Ovary (tissue), 9 donors: Measurements from ENCODE around the gene TLE4. TPM values are rescaled to one million over a fixed set of nuclear protein-coding genes. Genes with fewer than 3 reads are reported as not detected.

Experiments used
- DNase-seq, 5 donors: peaks; one replicate each; pipeline ENCODE4 v3.0.0-alpha.2; 2019 to 2020
- H3K27ac ChIP-seq, 2 donors: fragments of 200-600 bp; one replicate each; pipeline versions ENCODE4 v1.5.1 to v1.8.0; 2019 to 2022
- H3K27me3 ChIP-seq: fragments of 200-600 bp; one replicate; pipeline ENCODE4 v1.8.0; 2022
- H3K36me3 ChIP-seq: fragments of 200-600 bp; sonication (generic); one replicate; pipeline ENCODE4 v1.5.1; 2019
- H3K4me1 ChIP-seq: one replicate; pipeline ENCODE4 v1.8.1; 2013; ENCODE audit warnings: mild to moderate bottlenecking, moderate library complexity; ENCODE audit not compliant: insufficient read depth
- H3K4me3 ChIP-seq: fragments of 200-600 bp; sonication (generic); one replicate; pipeline ENCODE4 v1.5.1; 2017
- H3K9me3 ChIP-seq, 2 donors: fragments of 200-600 bp in 1 of 2; sonication (generic) in 1 of 2; one replicate each; pipeline versions ENCODE4 v1.5.1 to v1.8.1; 2013 to 2019; ENCODE audit warnings: mild to moderate bottlenecking in 1 of 2, moderate library complexity in 1 of 2
- CTCF ChIP-seq, 3 donors: fragments of 450-650 bp in 2 of 3; fragments of 200-600 bp in 1 of 3; IDR thresholded peaks; one replicate each; pipeline versions ENCODE4 v1.5.1 to v1.8.0; 2016 to 2022; ENCODE audit warnings: antibody characterized with exemption in 3 of 3, mild to moderate bottlenecking in 1 of 3
- EP300 ChIP-seq: sonication (generic); formaldehyde crosslinking; IDR thresholded peaks from one replicate; pipeline ENCODE4 v1.6.1; 2017; ENCODE audit warnings: antibody characterized with exemption
- POLR2A ChIP-seq: fragments of 450-650 bp; IDR thresholded peaks from one replicate; pipeline ENCODE4 v1.6.1; 2017; ENCODE audit warnings: antibody characterized with exemption, mild to moderate bottlenecking, moderate library complexity
- WGBS, 3 donors: extraction: QIAGEN DNeasy Blood & Tissue Kit in 1 of 3; methylation state at CpG; one replicate each; pipeline versions ENCODE4 v1.1.5 to v1.1.7; 2013 to 2017; 5-methylcytosine and 5-hydroxymethylcytosine counted together
- intact Hi-C, 4 donors: fragments of 100-400 bp; cut with DNase I; formaldehyde crosslinking; loops; one replicate each; pipeline versions ENCODE4 v1.11.0 to v1.15.1; 2022 to 2023
- polyA plus RNA-seq, 2 donors: library from polyadenylated mRNA; stranded (reverse); fragments of 200-250 nt in 1 of 2; fragments of 350-450 nt in 1 of 2; fragmentation: Illumina TruSeq in 1 of 2; extraction: RNeasy Lipid Tissue Mini Kit (QIAGEN cat#74804) in 1 of 2; gene quantifications; one replicate each; pipeline ENCODE4 v1.2.3, GENCODE V29; 2013 to 2014
- total RNA-seq, 7 donors: library from RNA; depleted of rRNA in 2 of 7; stranded (reverse); fragments of >200 nt in 2 of 7; fragmentation: NEBNext Ultra II Directional in 3 of 7; extraction: Animal tissue kit (Norgen Biotek cat#: 25700) in 3 of 7; gene quantifications; one replicate each; pipeline versions ENCODE4 v1.1.0 to v1.2.4, GENCODE V29; 2016 to 2023
- donor health status: DM: no; HTN: no; CAD: no; lungs with moderate emphysema.
- donor health status: DM: no; HTN: no; CAD: no.
- donor health status: Bipolar disorder and iron deficiency.
- donor health status: DM: yes; HTN: yes; CAD: no.
- donor health status: DM: no; HTN: no; CAD: no.
- donor health status: DM: yes; HTN: yes; CAD: no.

TLE4 gene
- total and polyA plus RNA-seq, 9 donors, result 34.6 to 67.5 (median 54.6) TPM

- 4 to 25% (median 16%) methylated on average over 3 of the region's 3 CpGs for WGBS, 3 donors
Measured at GRCh38 chr9:79768194-79768593, 196.4 kb downstream of the TLE4 start.

GRCh38 chr9:79769476-79770275 is 197.9 kb downstream of the TLE4 start:
- TF ChIP-seq EP300, result no peak
- no peak for TF ChIP-seq CTCF (IDR thresholded peaks at IDR 0.05)
- TF ChIP-seq POLR2A, result no peak
- H3K27ac ChIP-seq, result no peak overlapping the region
- H3K4me1 ChIP-seq, result peaks cover 2% of the 10 kb centered on the region
- no peak for DNase-seq
- no peak overlapping the region for H3K4me3 ChIP-seq
- intact Hi-C loops, result no loop called here
- no peaks in the 10 kb centered on the region for H3K9me3 ChIP-seq
- no peaks in the 10 kb centered on the region for H3K27me3 ChIP-seq
- no peaks in the 10 kb centered on the region for H3K36me3 ChIP-seq
- 84 to 94% (median 93%) methylated on average over 4 of the region's 4 CpGs for WGBS, 3 donors

More at GRCh38 chr9:79768194-79768593, 196.4 kb downstream of the TLE4 start:
- Histone ChIP-seq H3K27ac (peak overlapping the region in 1 of 2 donors; percentile 54), H3K9me3 (no peaks in the 10 kb centered on the region), H3K4me1 (peaks cover 6% of the 10 kb centered on the region), H3K4me3 (no peak overlapping the region), H3K27me3 (no peaks in the 10 kb centered on the region), H3K36me3 (no peaks in the 10 kb centered on the region)
- TF ChIP-seq POLR2A (no peak), EP300 (no peak), CTCF (IDR thresholded peaks at IDR 0.05) (no peak)
- peak; percentile 13 to 68 (median 47) for DNase-seq
- intact Hi-C loops, result no loop called here

DNA sequence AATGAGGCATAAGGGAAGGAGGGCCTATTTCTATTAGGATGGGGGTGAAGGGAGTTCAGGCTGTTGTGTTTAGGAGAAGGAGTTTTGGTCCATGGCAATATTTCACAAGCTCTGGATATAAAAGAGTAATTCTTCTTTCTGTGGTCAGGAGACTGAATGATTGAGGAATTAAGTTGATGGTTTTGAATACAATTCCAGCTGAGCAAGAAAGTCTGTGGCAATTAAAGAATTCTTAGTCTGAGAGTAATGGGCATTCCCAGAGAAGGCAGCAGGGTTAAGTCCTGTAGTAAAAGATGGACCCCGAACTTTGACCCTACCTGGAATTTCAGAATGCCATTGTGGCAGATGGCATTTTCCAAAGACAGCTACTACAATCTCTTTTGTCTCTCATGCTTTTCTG is 202.6 kb downstream of the TLE4 start:
- Histone ChIP-seq H3K4me1 (no peaks in the 10 kb centered on the region), H3K9me3 (no peaks in the 10 kb centered on the region), H3K4me3 (no peak overlapping the region), H3K27ac (no peak overlapping the region), H3K36me3 (no peaks in the 10 kb centered on the region), H3K27me3 (no peaks in the 10 kb centered on the region)
- DNase-seq, result no peak
- WGBS, 3 donors, result 90 to 93% (median 90%) methylated on average over 1 of the region's 1 CpG
- no peak for TF ChIP-seq POLR2A
- no peak for TF ChIP-seq EP300
- TF ChIP-seq CTCF (IDR thresholded peaks at IDR 0.05), result no peak
- intact Hi-C loops, result no loop called here
